Measurements from ENCODE around the gene TSPAN32. TPM values are rescaled to one million over a fixed set of nuclear protein-coding genes. Genes with fewer than 3 reads are reported as not detected.
A peak's percentile ranks its signal among the peaks of the same experiment; 100 is the strongest.
"Not testable (repeated sequence)": the region's sequence is repeated elsewhere in the genome, so short reads cannot be mapped to it uniquely, and the experiment has no call there.

The TSPAN32 gene
- polyA plus RNA-seq, 1 donor, result 77.1 TPM

DNA sequence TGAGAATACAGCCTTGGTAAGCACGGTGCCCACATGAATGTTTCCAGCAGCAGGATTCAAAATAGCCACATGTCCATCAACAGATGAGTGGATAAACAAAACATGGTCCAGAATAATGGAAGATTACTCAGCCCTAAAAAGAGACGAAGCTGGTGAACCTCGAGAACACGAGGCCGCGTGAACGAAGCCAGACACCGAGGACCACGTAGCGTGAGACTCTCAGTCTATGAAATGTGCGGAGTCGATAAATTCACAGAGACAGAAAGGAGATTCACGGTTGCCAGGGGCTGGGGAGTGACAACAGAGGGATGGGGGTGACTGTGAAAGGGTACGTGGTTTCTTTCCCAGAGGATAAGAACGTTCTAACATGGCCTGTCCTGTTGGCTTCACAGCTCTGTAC lies 28.5 kb upstream of the TSPAN32 start:
- peaks cover 10% of the 10 kb centered on the region for H3K4me1 ChIP-seq (ENCODE audit: control insufficient read depth, insufficient read depth, low read length)
- H3K27ac ChIP-seq (ENCODE audit: low read length), result no peak overlapping the region
- no peak for DNase-seq
- peaks cover 35% of the 10 kb centered on the region for H3K27me3 ChIP-seq (ENCODE audit: control insufficient read depth, insufficient read depth, low read length)
- peaks cover 2% of the 10 kb centered on the region for H3K36me3 ChIP-seq (ENCODE audit: control insufficient read depth, insufficient read depth, low read length)
- 97% methylated on average over 10 of the region's 15 CpGs for WGBS (ENCODE audit: insufficient coverage, low lambda C conversion rate)
- peaks cover 10% of the 10 kb centered on the region for H3K9me3 ChIP-seq (ENCODE audit: control insufficient read depth, low read depth, low read length)
- no peak overlapping the region for H3K4me3 ChIP-seq (ENCODE audit: low read length)

GRCh38 chr11:2273771-2274170 lies 28.0 kb upstream of the TSPAN32 start:
- DNase-seq, result no peak
- Histone ChIP-seq H3K27ac (ENCODE audit: low read length) (no peak overlapping the region), H3K4me1 (ENCODE audit: control insufficient read depth, insufficient read depth, low read length) (peaks cover 5% of the 10 kb centered on the region), H3K36me3 (ENCODE audit: control insufficient read depth, insufficient read depth, low read length) (no peaks in the 10 kb centered on the region), H3K27me3 (ENCODE audit: control insufficient read depth, insufficient read depth, low read length) (peaks cover 30% of the 10 kb centered on the region), H3K4me3 (ENCODE audit: low read length) (no peak overlapping the region), H3K9me3 (ENCODE audit: control insufficient read depth, low read depth, low read length) (peaks cover 10% of the 10 kb centered on the region)
- WGBS (ENCODE audit: insufficient coverage, low lambda C conversion rate), result 100% methylated on average over 1 of the region's 12 CpGs

GRCh38 chr11:2275334-2276279 lies 26.2 kb upstream of the TSPAN32 start:
- no peaks in the 10 kb centered on the region for H3K36me3 ChIP-seq (ENCODE audit: control insufficient read depth, insufficient read depth, low read length)
- no peak for DNase-seq
- WGBS (ENCODE audit: insufficient coverage, low lambda C conversion rate), result 40% methylated on average over 1 of the region's 30 CpGs
- H3K4me3 ChIP-seq (ENCODE audit: low read length), result no peak overlapping the region
- peaks cover 22% of the 10 kb centered on the region for H3K27me3 ChIP-seq (ENCODE audit: control insufficient read depth, insufficient read depth, low read length)
- peaks cover under 1% of the 10 kb centered on the region for H3K4me1 ChIP-seq (ENCODE audit: control insufficient read depth, insufficient read depth, low read length)
- no peak overlapping the region for H3K27ac ChIP-seq (ENCODE audit: low read length)
- peaks cover 19% of the 10 kb centered on the region for H3K9me3 ChIP-seq (ENCODE audit: control insufficient read depth, low read depth, low read length)

GRCh38 chr11:2276280-2277007 lies 25.4 kb upstream of the TSPAN32 start:
- Histone ChIP-seq H3K36me3 (ENCODE audit: control insufficient read depth, insufficient read depth, low read length) (no peaks in the 10 kb centered on the region), H3K4me3 (ENCODE audit: low read length) (no peak overlapping the region), H3K4me1 (ENCODE audit: control insufficient read depth, insufficient read depth, low read length) (no peaks in the 10 kb centered on the region), H3K9me3 (ENCODE audit: control insufficient read depth, low read depth, low read length) (peaks cover 15% of the 10 kb centered on the region), H3K27me3 (ENCODE audit: control insufficient read depth, insufficient read depth, low read length) (peaks cover 14% of the 10 kb centered on the region), H3K27ac (ENCODE audit: low read length) (no peak overlapping the region)
- WGBS (ENCODE audit: insufficient coverage, low lambda C conversion rate), result no CpG with 5 or more reads among the region's 14 CpGs
- DNase-seq, result no peak

GRCh38 chr11:2277008-2277346 lies 24.8 kb upstream of the TSPAN32 start:
- DNase-seq, result no peak
- Histone ChIP-seq H3K9me3 (ENCODE audit: control insufficient read depth, low read depth, low read length) (peaks cover 13% of the 10 kb centered on the region), H3K36me3 (ENCODE audit: control insufficient read depth, insufficient read depth, low read length) (no peaks in the 10 kb centered on the region), H3K27ac (ENCODE audit: low read length) (no peak overlapping the region), H3K27me3 (ENCODE audit: control insufficient read depth, insufficient read depth, low read length) (peaks cover 8% of the 10 kb centered on the region), H3K4me1 (ENCODE audit: control insufficient read depth, insufficient read depth, low read length) (no peaks in the 10 kb centered on the region), H3K4me3 (ENCODE audit: low read length) (no peak overlapping the region)
- WGBS (ENCODE audit: insufficient coverage, low lambda C conversion rate), result no CpG with 5 or more reads among the region's 6 CpGs

GRCh38 chr11:2277933-2278523 lies 23.8 kb upstream of the TSPAN32 start:
- DNase-seq, result no peak
- Histone ChIP-seq H3K4me1 (ENCODE audit: control insufficient read depth, insufficient read depth, low read length) (no peaks in the 10 kb centered on the region), H3K27ac (ENCODE audit: low read length) (no peak overlapping the region), H3K4me3 (ENCODE audit: low read length) (no peak overlapping the region), H3K27me3 (ENCODE audit: control insufficient read depth, insufficient read depth, low read length) (no peaks in the 10 kb centered on the region), H3K9me3 (ENCODE audit: control insufficient read depth, low read depth, low read length) (peaks cover 9% of the 10 kb centered on the region), H3K36me3 (ENCODE audit: control insufficient read depth, insufficient read depth, low read length) (no peaks in the 10 kb centered on the region)
- no CpG with 5 or more reads among the region's 6 CpGs for WGBS (ENCODE audit: insufficient coverage, low lambda C conversion rate)

DNA sequence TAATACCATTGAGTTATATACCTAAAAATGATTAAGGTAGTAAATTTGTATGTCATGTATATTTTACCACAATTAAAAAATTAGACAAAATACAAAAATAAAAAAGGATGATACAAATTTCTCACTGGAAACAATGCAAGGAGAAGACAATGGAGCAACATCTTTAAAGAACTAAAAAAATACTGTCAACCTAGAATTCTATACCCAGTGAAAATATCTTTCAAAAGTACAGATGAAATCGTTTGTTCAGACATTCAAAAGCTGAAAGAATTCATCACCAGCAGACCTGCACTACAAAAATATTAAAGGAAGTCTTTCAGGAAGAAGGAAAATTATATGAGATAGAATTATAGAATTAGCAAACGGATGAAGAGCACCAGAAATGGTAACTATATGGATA lies 21.6 kb upstream of the TSPAN32 start:
- no peaks in the 10 kb centered on the region for H3K36me3 ChIP-seq (ENCODE audit: control insufficient read depth, insufficient read depth, low read length)
- 86% methylated on average over 1 of the region's 2 CpGs for WGBS (ENCODE audit: insufficient coverage, low lambda C conversion rate)

DNA sequence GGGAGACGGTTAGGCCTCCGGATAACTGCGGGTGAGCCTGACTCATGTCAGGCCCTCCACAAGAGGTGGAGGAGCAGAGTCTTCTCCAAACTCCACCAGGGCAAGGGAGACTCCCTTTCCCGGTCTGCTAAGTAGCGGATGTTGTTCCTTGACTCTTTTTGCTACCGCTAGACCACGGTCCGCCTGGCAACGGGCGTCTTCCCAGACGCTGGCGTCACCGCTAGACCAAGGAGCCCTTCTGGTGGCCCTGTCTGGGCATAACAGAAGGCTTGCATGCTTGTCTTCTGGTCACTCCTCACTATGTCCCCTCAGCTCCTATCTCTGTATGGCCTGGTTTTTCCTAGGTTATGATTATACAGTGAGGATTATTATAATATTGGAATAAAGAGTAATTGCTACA lies 15.5 kb upstream of the TSPAN32 start:
- peaks cover 12% of the 10 kb centered on the region for H3K27me3 ChIP-seq (ENCODE audit: control insufficient read depth, insufficient read depth, low read length)
- not testable (repeated sequence) for H3K36me3 ChIP-seq (ENCODE audit: control insufficient read depth, insufficient read depth, low read length); H3K4me1 ChIP-seq (ENCODE audit: control insufficient read depth, insufficient read depth, low read length); DNase-seq; H3K9me3 ChIP-seq (ENCODE audit: control insufficient read depth, low read depth, low read length); H3K4me3 ChIP-seq (ENCODE audit: low read length); H3K27ac ChIP-seq (ENCODE audit: low read length)
- no CpG with 5 or more reads among the region's 13 CpGs for WGBS (ENCODE audit: insufficient coverage, low lambda C conversion rate)

More for the DNA sequence above, 21.6 kb upstream of the TSPAN32 start:
- no peak overlapping the region for H3K27ac ChIP-seq (ENCODE audit: low read length)
- H3K4me3 ChIP-seq (ENCODE audit: low read length), result no peak overlapping the region
- DNase-seq, result no peak
- peaks cover 3% of the 10 kb centered on the region for H3K27me3 ChIP-seq (ENCODE audit: control insufficient read depth, insufficient read depth, low read length)
- peaks cover 9% of the 10 kb centered on the region for H3K9me3 ChIP-seq (ENCODE audit: control insufficient read depth, low read depth, low read length)
- H3K4me1 ChIP-seq (ENCODE audit: control insufficient read depth, insufficient read depth, low read length), result no peaks in the 10 kb centered on the region

- peak overlapping the region; percentile 42 for H3K27ac ChIP-seq (ENCODE audit: low read length)
- H3K36me3 ChIP-seq (ENCODE audit: control insufficient read depth, insufficient read depth, low read length), result no peaks in the 10 kb centered on the region
- no peaks in the 10 kb centered on the region for H3K4me1 ChIP-seq (ENCODE audit: control insufficient read depth, insufficient read depth, low read length)
- 33% methylated on average over 3 of the region's 16 CpGs for WGBS (ENCODE audit: insufficient coverage, low lambda C conversion rate)
- no peaks in the 10 kb centered on the region for H3K9me3 ChIP-seq (ENCODE audit: control insufficient read depth, low read depth, low read length)
- H3K4me3 ChIP-seq (ENCODE audit: low read length), result no peak overlapping the region
- DNase-seq, result no peak
- peaks cover 12% of the 10 kb centered on the region for H3K27me3 ChIP-seq (ENCODE audit: control insufficient read depth, insufficient read depth, low read length)
These were observed 14.7 kb upstream of the TSPAN32 start for GRCh38 chr11:2287091-2287490.

DNA sequence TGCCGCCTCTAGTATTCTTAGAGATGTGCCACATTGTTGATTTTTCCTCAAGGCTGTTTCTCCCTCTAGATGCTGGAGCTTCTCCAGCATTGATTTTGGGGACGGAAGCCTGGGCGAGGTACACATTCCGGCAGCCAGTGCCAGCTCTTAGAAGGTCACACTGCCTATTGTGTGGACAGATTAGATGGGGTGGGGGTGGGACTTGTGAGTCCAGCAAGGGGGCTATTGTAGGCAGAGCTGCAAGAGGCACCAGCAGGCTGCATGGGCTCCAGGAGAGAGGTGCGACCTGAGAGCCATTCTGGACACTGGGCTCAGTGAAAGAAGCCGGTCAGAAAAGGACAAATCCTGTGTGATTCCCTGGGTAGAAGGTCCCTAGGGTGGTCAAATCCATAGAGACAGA lies 12.5 kb upstream of the TSPAN32 start:
- H3K4me3 ChIP-seq (ENCODE audit: low read length), result no peak overlapping the region
- peaks cover 9% of the 10 kb centered on the region for H3K27me3 ChIP-seq (ENCODE audit: control insufficient read depth, insufficient read depth, low read length)
- H3K4me1 ChIP-seq (ENCODE audit: control insufficient read depth, insufficient read depth, low read length), result no peaks in the 10 kb centered on the region
- no peaks in the 10 kb centered on the region for H3K36me3 ChIP-seq (ENCODE audit: control insufficient read depth, insufficient read depth, low read length)
- DNase-seq, result no peak
- no peak overlapping the region for H3K27ac ChIP-seq (ENCODE audit: low read length)
- H3K9me3 ChIP-seq (ENCODE audit: control insufficient read depth, low read depth, low read length), result no peaks in the 10 kb centered on the region
- WGBS (ENCODE audit: insufficient coverage, low lambda C conversion rate), result no CpG with 5 or more reads among the region's 6 CpGs

Data from large intestine (tissue), 3 donors.